CD4-positive, alpha-beta T cell treated with Interleukin-15 for 1 hour (primary cell): ENCODE results near the gene WNT5A.

ENCODE experiments used
- DNase-seq: peaks from one replicate; pipeline ENCODE4 v3.0.0-alpha.2; 2020

The WNT5A gene

GRCh38 chr3:55480911-55481743, 6.0 kb downstream of the WNT5A start:
- no peak for DNase-seq

GRCh38 chr3:55477306-55478303, 9.5 kb downstream of the WNT5A start:
- no peak for DNase-seq

- DNase-seq: no peak
Observed at GRCh38 chr3:55476515-55476914, 10.6 kb downstream of the WNT5A start.

GRCh38 chr3:55474213-55474632, 12.9 kb downstream of the WNT5A start:
- DNase-seq: no peak

- DNase-seq: no peak
Observed at GRCh38 chr3:55473788-55474187, 13.3 kb downstream of the WNT5A start.

- no peak for DNase-seq
Observed at GRCh38 chr3:55471522-55472280, 15.4 kb downstream of the WNT5A start.

GRCh38 chr3:55471084-55471483, 16.0 kb downstream of the WNT5A start:
- DNase-seq: no peak

GRCh38 chr3:55469957-55470526, 17.1 kb downstream of the WNT5A start:
- no peak for DNase-seq

GRCh38 chr3:55468251-55468650, 18.9 kb downstream of the WNT5A start:
- no peak for DNase-seq

- DNase-seq: no peak
Observed at GRCh38 chr3:55467099-55467498, 20.0 kb downstream of the WNT5A start.

GRCh38 chr3:55466526-55466925, 20.6 kb downstream of the WNT5A start:
- no peak for DNase-seq

- no peak for DNase-seq
Observed at GRCh38 chr3:55461896-55462295, 25.2 kb downstream of the WNT5A start.

- no peak for DNase-seq
Observed at GRCh38 chr3:55459838-55460237, 27.3 kb downstream of the WNT5A start.

- DNase-seq: no peak
Observed at GRCh38 chr3:55458181-55458790, 28.8 kb downstream of the WNT5A start.

- no peak for DNase-seq
Observed at GRCh38 chr3:55455915-55456314, 31.2 kb downstream of the WNT5A start.

GRCh38 chr3:55454611-55455010, 32.5 kb downstream of the WNT5A start:
- DNase-seq: no peak

GRCh38 chr3:55453886-55454496, 33.1 kb downstream of the WNT5A start:
- no peak for DNase-seq

- DNase-seq: no peak
Observed at GRCh38 chr3:55452886-55453285, 34.2 kb downstream of the WNT5A start.

GRCh38 chr3:55449527-55449926, 37.6 kb downstream of the WNT5A start:
- no peak for DNase-seq

GRCh38 chr3:55446850-55447249, 40.3 kb downstream of the WNT5A start:
- no peak for DNase-seq

- no peak for DNase-seq
Observed at GRCh38 chr3:55445551-55445950, 41.6 kb downstream of the WNT5A start.

- DNase-seq: no peak
Observed at GRCh38 chr3:55443346-55443745, 43.8 kb downstream of the WNT5A start.
